ENCODE data around the gene FAM240A. TPM values are rescaled to one million over a fixed set of nuclear protein-coding genes. Genes with fewer than 3 reads are reported as not detected.

The FAM240A gene
- total RNA-seq, 3 donors from 2014 or later (not counting 1 experiment from before 2014, with no cell fraction given): not detected

GRCh38 chr3:46639221-46639620, 26.9 kb downstream of the FAM240A start:
- ATAC-seq: no peak
- Histone ChIP-seq H3K4me1 (ENCODE audit: control insufficient read depth, insufficient read depth, low read length) (no peaks in the 10 kb centered on the region), H3K9me3 (ENCODE audit: control insufficient read depth, insufficient read depth, low read length) (peaks cover 3% of the 10 kb centered on the region), H3K27ac (ENCODE audit: low read length) (no peak overlapping the region), H3K36me3 (ENCODE audit: control insufficient read depth, insufficient read depth, low read length) (no peaks in the 10 kb centered on the region), H3K27me3 (ENCODE audit: control insufficient read depth, insufficient read depth, low read length) (no peaks in the 10 kb centered on the region), H3K4me3 (ENCODE audit: low read length) (no peak overlapping the region)
- Mint-ChIP-seq H3K27ac (no peak overlapping the region), H3K9me3 (no peaks in the 10 kb centered on the region), H3K4me1 (no peaks in the 10 kb centered on the region), H3K27me3 (ENCODE audit: low read depth in 2 of 2) (peaks cover 10 to 35% of the 10 kb centered on the region in 2 donors), H3K4me3 (no peak overlapping the region), H3K36me3 (peaks cover 8% of the 10 kb centered on the region)
- DNase-seq: no peak
- intact Hi-C loops (cut with micrococcal nuclease): no loop called here
- TF ChIP-seq, protein P1, sequence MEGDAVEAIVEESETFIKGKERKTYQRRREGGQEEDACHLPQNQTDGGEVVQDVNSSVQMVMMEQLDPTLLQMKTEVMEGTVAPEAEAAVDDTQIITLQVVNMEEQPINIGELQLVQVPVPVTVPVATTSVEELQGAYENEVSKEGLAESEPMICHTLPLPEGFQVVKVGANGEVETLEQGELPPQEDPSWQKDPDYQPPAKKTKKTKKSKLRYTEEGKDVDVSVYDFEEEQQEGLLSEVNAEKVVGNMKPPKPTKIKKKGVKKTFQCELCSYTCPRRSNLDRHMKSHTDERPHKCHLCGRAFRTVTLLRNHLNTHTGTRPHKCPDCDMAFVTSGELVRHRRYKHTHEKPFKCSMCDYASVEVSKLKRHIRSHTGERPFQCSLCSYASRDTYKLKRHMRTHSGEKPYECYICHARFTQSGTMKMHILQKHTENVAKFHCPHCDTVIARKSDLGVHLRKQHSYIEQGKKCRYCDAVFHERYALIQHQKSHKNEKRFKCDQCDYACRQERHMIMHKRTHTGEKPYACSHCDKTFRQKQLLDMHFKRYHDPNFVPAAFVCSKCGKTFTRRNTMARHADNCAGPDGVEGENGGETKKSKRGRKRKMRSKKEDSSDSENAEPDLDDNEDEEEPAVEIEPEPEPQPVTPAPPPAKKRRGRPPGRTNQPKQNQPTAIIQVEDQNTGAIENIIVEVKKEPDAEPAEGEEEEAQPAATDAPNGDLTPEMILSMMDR (IDR thresholded peaks at IDR 0.05): no peak

DNA sequence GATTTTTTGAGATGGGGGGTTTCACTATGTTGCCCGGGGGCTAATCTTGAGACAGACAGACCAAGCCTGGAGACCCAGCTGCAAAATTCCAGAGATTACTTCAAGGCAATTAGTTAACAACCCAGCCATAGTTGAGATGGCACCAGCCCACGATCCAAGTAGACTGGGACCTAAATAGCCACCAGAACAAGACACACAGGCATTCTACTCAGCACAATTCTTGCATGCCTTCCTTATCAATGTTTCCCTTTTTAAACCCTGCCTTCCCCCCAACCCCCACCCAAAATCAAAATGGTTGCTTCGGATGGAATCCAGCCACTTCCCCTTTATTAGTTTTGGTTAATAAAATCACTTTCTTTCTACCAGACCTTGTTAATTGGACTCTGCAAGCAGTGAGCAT, 28.6 kb downstream of the FAM240A start:
- TF ChIP-seq, protein P1 (IDR thresholded peaks at IDR 0.05): no peak
- WGBS (ENCODE audit: insufficient coverage): 87% methylated on average over 3 of the region's 3 CpGs
- no peak overlapping the region for H3K4me3 Mint-ChIP-seq
- no peak overlapping the region for H3K27ac Mint-ChIP-seq
- intact Hi-C loops (cut with micrococcal nuclease): no loop called here
- no peak overlapping the region for H3K4me3 ChIP-seq (ENCODE audit: low read length)
- no peak for ATAC-seq
- peaks cover 3% of the 10 kb centered on the region for H3K9me3 ChIP-seq (ENCODE audit: control insufficient read depth, insufficient read depth, low read length)
- DNase-seq: no peak
- no peaks in the 10 kb centered on the region for H3K27me3 ChIP-seq (ENCODE audit: control insufficient read depth, insufficient read depth, low read length)
- peaks cover 8% of the 10 kb centered on the region for H3K36me3 Mint-ChIP-seq
- peaks cover 10 to 35% of the 10 kb centered on the region in 2 donors for H3K27me3 Mint-ChIP-seq (ENCODE audit: low read depth in 2 of 2)
- H3K36me3 ChIP-seq (ENCODE audit: control insufficient read depth, insufficient read depth, low read length): no peaks in the 10 kb centered on the region
- H3K4me1 Mint-ChIP-seq: no peaks in the 10 kb centered on the region
- H3K9me3 Mint-ChIP-seq: no peaks in the 10 kb centered on the region
- H3K27ac ChIP-seq (ENCODE audit: low read length): no peak overlapping the region
- no peaks in the 10 kb centered on the region for H3K4me1 ChIP-seq (ENCODE audit: control insufficient read depth, insufficient read depth, low read length)

DNA sequence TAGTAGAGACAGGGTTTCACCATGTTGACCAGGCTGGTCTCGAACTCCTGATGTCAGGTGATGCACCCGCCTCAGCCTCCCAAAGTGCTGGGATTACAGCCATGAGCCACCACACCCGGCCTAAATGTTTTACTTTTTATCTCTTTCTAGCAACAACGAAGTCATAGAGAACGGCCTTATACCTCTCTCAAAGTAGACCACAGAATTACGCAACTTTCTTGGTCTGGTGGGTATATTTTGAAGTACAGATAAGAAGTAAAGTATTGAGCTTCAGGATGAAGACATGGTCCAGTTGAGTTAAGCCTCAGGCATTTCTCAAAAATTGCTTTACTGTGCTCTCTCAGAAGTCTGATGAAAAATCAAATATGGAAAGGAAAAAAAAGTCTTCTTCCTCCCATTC, 30.6 kb downstream of the FAM240A start:
- intact Hi-C loops (cut with micrococcal nuclease): no loop called here
- 56% methylated on average over 3 of the region's 6 CpGs for WGBS (ENCODE audit: insufficient coverage)
- Mint-ChIP-seq H3K36me3 (peaks cover 8% of the 10 kb centered on the region), H3K27me3 (ENCODE audit: low read depth in 2 of 2) (peaks cover 21 to 43% of the 10 kb centered on the region in 2 donors), H3K4me1 (no peaks in the 10 kb centered on the region), H3K9me3 (no peaks in the 10 kb centered on the region), H3K4me3 (no peak overlapping the region), H3K27ac (no peak overlapping the region)
- Histone ChIP-seq H3K4me3 (ENCODE audit: low read length) (no peak overlapping the region), H3K4me1 (ENCODE audit: control insufficient read depth, insufficient read depth, low read length) (no peaks in the 10 kb centered on the region), H3K9me3 (ENCODE audit: control insufficient read depth, insufficient read depth, low read length) (peaks cover 3% of the 10 kb centered on the region), H3K27ac (ENCODE audit: low read length) (no peak overlapping the region), H3K36me3 (ENCODE audit: control insufficient read depth, insufficient read depth, low read length) (no peaks in the 10 kb centered on the region), H3K27me3 (ENCODE audit: control insufficient read depth, insufficient read depth, low read length) (no peaks in the 10 kb centered on the region)
- ATAC-seq (no peak), DNase-seq (no peak)
- TF ChIP-seq, protein P1 (IDR thresholded peaks at IDR 0.05): no peak

GRCh38 chr3:46643701-46644100, 31.4 kb downstream of the FAM240A start:
- TF ChIP-seq, protein P1 (IDR thresholded peaks at IDR 0.05): no peak
- H3K27ac ChIP-seq (ENCODE audit: low read length): no peak overlapping the region
- H3K27ac Mint-ChIP-seq: no peak overlapping the region
- no peaks in the 10 kb centered on the region for H3K36me3 ChIP-seq (ENCODE audit: control insufficient read depth, insufficient read depth, low read length)
- H3K27me3 ChIP-seq (ENCODE audit: control insufficient read depth, insufficient read depth, low read length): no peaks in the 10 kb centered on the region
- peaks cover 8% of the 10 kb centered on the region for H3K36me3 Mint-ChIP-seq
- no peaks in the 10 kb centered on the region for H3K4me1 ChIP-seq (ENCODE audit: control insufficient read depth, insufficient read depth, low read length)
- H3K4me3 Mint-ChIP-seq: no peak overlapping the region
- WGBS (ENCODE audit: insufficient coverage): 88% methylated on average over 1 of the region's 1 CpG
- no peaks in the 10 kb centered on the region for H3K9me3 Mint-ChIP-seq
- H3K4me1 Mint-ChIP-seq: no peaks in the 10 kb centered on the region
- H3K4me3 ChIP-seq (ENCODE audit: low read length): no peak overlapping the region
- H3K9me3 ChIP-seq (ENCODE audit: control insufficient read depth, insufficient read depth, low read length): peaks cover 3% of the 10 kb centered on the region
- intact Hi-C loops (cut with micrococcal nuclease): no loop called here
- ATAC-seq (no peak), DNase-seq (no peak)
- H3K27me3 Mint-ChIP-seq (ENCODE audit: low read depth in 2 of 2): peaks cover 25 to 43% of the 10 kb centered on the region in 2 donors

All from natural killer cell (primary cell).